ENCODE data around the gene RPL35A. TPM values are rescaled to one million over a fixed set of nuclear protein-coding genes. Genes with fewer than 3 reads are reported as not detected.
"Not testable (repeated sequence)": the region's sequence is repeated elsewhere in the genome, so short reads cannot be mapped to it uniquely, and the experiment has no call there.

Gene RPL35A
- 842 and 1,007 TPM in 2 replicates for total RNA-seq

DNA sequence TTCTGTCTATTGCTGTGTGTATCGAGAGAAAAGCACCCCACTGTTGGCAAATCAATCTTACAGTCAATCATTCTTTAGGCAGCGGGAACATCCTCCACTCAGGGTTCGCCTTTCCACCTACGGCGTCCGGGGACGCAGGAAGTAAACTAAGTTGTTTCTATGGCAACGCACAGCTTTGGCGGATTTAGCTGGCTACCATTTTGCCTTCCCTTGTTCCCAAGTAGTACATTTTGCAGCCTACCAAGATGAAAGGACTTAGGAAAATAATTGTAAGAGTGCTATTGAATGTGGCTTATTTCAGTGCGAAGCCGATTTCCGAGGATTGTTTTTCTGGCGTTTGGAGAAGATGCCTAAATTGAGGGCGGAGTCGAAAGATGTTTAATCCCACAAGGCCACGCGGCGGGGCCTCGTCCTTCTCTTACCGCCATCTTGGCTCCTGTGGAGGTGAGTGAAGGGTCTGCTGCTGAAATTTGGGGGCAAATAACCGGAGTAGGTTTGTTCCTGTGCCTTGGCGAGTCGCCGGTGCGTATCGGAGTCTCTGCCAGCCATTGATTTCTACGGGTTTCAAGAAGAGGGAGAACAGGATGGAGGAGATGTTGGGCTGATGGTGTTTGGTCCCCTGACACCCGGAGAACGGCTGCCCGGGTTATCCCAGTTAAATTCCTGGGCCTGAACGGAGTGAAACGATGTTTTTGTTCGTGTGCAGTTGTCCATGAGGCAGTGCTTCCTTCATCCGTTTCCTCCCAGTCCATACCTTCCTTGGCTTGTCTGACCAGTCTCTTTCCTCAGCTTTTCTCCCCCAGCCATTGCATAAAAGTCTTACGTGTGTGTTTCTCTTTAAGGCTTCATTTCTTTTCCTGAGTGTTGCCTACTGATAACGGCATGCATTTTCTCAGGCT lies at the start of gene RPL35A:
Gene RPL35A (plus strand): TSS at position 413 of the 899 bp plus-strand sequence. CDS start 778 bp downstream, outside the sequence.
- peak; percentile 94 for DNase-seq (ENCODE audit: low read depth)
- TF ChIP-seq CTCF (conservative IDR thresholded peaks at IDR 0.05; ENCODE audit: low read depth, low read length), result no peak
- H3K4me3 ChIP-seq (ENCODE audit: low read depth, low read length), result peak within 1 kb of the TSS; percentile 91

- no peak overlapping the region for H3K4me3 ChIP-seq (ENCODE audit: low read depth, low read length)
- DNase-seq (ENCODE audit: low read depth), result no peak
- no peak for TF ChIP-seq CTCF (conservative IDR thresholded peaks at IDR 0.05; ENCODE audit: low read depth, low read length)
Measured at GRCh38 chr3:197901626-197902025, 48.4 kb upstream of the RPL35A start.

DNA sequence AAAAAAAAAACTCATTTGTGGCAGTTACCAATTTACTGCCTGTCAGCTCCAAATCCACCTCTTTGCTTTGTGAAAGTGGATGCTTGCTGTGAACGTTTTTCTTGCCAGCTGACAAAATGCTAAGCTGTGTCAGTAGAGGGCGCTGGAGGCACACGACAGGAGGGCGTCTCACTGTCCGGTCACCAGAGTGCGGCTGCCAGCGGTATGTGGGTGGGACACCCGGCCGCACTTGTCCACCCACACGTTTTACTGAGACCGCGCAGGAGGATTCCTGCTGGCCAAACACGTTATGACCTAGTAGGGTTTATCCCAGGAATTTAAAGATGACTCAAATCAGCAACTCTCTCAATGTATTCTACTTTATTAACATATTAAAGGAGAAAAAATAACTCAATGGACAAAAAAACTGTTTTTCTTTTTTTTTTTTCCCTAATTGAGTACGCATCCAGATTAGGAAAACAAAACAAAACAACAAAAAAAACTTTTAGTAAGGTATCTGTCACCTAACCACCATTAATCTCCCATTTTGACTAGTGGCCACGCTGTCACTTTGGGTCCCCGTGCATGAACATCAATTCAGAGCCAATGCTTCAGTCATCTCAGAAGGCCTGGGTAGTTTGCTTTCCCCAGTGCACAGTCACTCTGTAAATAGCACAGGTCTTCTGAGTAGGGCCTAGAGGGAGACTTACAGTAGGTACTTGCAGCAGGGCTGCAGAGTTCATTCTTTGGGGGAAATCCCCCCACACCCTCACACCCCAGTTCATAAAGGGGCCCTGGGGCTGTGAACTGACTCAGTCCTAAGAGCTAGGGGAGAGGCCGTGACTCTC lies 43.8 kb upstream of the RPL35A start:
- DNase-seq (ENCODE audit: low read depth), result peak; percentile 47
- peak; percentile 97 for TF ChIP-seq CTCF (conservative IDR thresholded peaks at IDR 0.05; ENCODE audit: low read depth, low read length)
- H3K4me3 ChIP-seq (ENCODE audit: low read depth, low read length), result no peak overlapping the region

DNA sequence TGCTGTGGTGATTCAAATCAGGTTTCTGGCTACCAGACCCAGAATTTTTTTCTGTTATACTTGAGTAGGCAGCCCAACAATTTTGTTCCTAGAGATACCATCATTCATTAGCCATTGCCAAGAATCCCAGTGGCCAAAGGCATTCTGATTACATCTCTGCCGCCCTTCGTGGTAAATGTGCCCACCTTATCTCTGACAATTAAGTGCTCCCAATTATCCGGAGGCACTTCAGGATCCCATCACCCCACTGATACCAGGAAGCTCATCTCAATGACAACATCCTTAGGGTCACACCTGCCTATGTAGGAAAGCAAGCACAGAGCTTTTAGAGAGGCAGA lies 43.2 kb upstream of the RPL35A start:
- TF ChIP-seq CTCF (conservative IDR thresholded peaks at IDR 0.05; ENCODE audit: low read depth, low read length), result no peak
- no peak overlapping the region for H3K4me3 ChIP-seq (ENCODE audit: low read depth, low read length)
- no peak for DNase-seq (ENCODE audit: low read depth)

GRCh38 chr3:197907196-197907595 lies 42.8 kb upstream of the RPL35A start:
- no peak for TF ChIP-seq CTCF (conservative IDR thresholded peaks at IDR 0.05; ENCODE audit: low read depth, low read length)
- H3K4me3 ChIP-seq (ENCODE audit: low read depth, low read length), result no peak overlapping the region
- DNase-seq (ENCODE audit: low read depth), result no peak

- H3K4me3 ChIP-seq (ENCODE audit: low read depth, low read length); DNase-seq (ENCODE audit: low read depth): not testable (repeated sequence)
Measured at GRCh38 chr3:197908550-197908949, 41.4 kb upstream of the RPL35A start.

- H3K4me3 ChIP-seq (ENCODE audit: low read depth, low read length), result no peak overlapping the region
- TF ChIP-seq CTCF (conservative IDR thresholded peaks at IDR 0.05; ENCODE audit: low read depth, low read length), result no peak
- no peak for DNase-seq (ENCODE audit: low read depth)
Measured at GRCh38 chr3:197908957-197909701, 40.9 kb upstream of the RPL35A start.
